ENCODE measurements around the gene SAXO1.

GRCh38 chr9:19020886-19021455 is 12.0 kb downstream of the SAXO1 start:
- TF ChIP-seq, protein P1, sequence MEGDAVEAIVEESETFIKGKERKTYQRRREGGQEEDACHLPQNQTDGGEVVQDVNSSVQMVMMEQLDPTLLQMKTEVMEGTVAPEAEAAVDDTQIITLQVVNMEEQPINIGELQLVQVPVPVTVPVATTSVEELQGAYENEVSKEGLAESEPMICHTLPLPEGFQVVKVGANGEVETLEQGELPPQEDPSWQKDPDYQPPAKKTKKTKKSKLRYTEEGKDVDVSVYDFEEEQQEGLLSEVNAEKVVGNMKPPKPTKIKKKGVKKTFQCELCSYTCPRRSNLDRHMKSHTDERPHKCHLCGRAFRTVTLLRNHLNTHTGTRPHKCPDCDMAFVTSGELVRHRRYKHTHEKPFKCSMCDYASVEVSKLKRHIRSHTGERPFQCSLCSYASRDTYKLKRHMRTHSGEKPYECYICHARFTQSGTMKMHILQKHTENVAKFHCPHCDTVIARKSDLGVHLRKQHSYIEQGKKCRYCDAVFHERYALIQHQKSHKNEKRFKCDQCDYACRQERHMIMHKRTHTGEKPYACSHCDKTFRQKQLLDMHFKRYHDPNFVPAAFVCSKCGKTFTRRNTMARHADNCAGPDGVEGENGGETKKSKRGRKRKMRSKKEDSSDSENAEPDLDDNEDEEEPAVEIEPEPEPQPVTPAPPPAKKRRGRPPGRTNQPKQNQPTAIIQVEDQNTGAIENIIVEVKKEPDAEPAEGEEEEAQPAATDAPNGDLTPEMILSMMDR (IDR thresholded peaks at IDR 0.05) = no peak
- no peak for TF ChIP-seq POLR2A (IDR thresholded peaks at IDR 0.05)

Data from suprapubic skin (tissue), 3 donors.